Endothelial cell of umbilical vein (primary cell): ENCODE measurements around the gene GRM5.

Experiments used
- CTCF ChIP-seq, 2 donors: IDR thresholded peaks; 1 replicate in 1 of 2; 2 replicates in 1 of 2; pipeline ENCODE4 v1.5.1; 2011; ENCODE audit warnings: low read length in 2 of 2, mild to moderate bottlenecking in 2 of 2, moderate library complexity in 2 of 2, control low read depth in 1 of 2, inconsistent platforms in 1 of 2, low read depth in 1 of 2; ENCODE audit not compliant: insufficient read depth in 1 of 2; ENCODE audit errors: extremely low read depth in 1 of 2
- EZH2 ChIP-seq: IDR thresholded peaks from 2 replicates; pipeline ENCODE4 v1.6.1; 2012; ENCODE audit warnings: borderline replicate concordance, low read depth, mild to moderate bottlenecking, moderate library complexity, low read length, inconsistent platforms; ENCODE audit not compliant: severe bottlenecking
- POLR2A ChIP-seq: IDR thresholded peaks from 2 replicates; pipeline ENCODE4 v1.6.1; 2012; ENCODE audit warnings: low read depth, mild to moderate bottlenecking, control low read depth, low read length
- POLR2AphosphoS5 ChIP-seq: IDR thresholded peaks from 2 replicates; pipeline ENCODE4 v1.6.1; 2012; ENCODE audit warnings: low read depth, mild to moderate bottlenecking, control low read depth, low read length, moderate library complexity; ENCODE audit not compliant: insufficient read depth

DNA sequence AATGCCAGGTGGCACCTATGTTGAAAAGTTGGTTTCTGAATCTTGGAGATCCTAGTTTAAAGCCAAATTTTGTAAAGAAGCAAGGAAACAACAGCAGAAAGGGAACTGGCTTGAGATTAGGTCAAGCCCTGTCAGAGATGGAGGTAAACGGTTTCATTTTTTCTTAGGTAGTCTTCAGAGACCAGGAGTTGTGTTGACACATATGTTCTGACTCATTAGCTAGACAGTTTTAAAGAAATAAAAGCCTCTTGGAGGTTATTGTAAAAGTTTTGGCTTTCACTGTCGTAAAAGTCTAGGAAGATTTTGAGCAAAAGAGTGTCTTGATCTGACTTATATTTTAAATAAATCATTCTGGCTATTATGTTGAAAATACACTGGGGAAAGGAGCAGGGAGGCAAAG lies 576.8 kb downstream of the GRM5 start:
- no peak for TF ChIP-seq CTCF (IDR thresholded peaks at IDR 0.05; ENCODE audit: extremely low read depth in 1 of 2, insufficient read depth in 1 of 2, low read depth in 1 of 2, low read length in 2 of 2)
- no peak for TF ChIP-seq POLR2AphosphoS5
- no peak for TF ChIP-seq EZH2
- no peak for TF ChIP-seq POLR2A
